Astrocyte of the spinal cord (primary cell): Measurements from ENCODE around the gene FAU.

Experiments used
- DNase-seq: peaks from one replicate; pipeline ENCODE4 v3.0.0; 2011; ENCODE audit warnings: low read depth, low spot score
- H3K4me3 ChIP-seq: 2 replicates; pipeline ENCODE4 v1.5.1; 2011; ENCODE audit warnings: low read depth, mild to moderate bottlenecking, low read length, moderate library complexity
- in situ Hi-C: cut with HindIII; loops from 2 replicates; pipeline ENCODE4 v1.10.0; 2017; ENCODE audit warnings: low sequenced_read_pairs
- TF ChIP-seq, protein P1 (sequence below): IDR thresholded peaks from 2 replicates; pipeline ENCODE4 v1.5.1; 2012; ENCODE audit warnings: low read depth, mild to moderate bottlenecking, low read length, inconsistent platforms

FAU gene

GRCh38 chr11:65127473-65128181, 5.7 kb upstream of the FAU start:
- in situ Hi-C loops: no loop called here
- TF ChIP-seq, protein P1, sequence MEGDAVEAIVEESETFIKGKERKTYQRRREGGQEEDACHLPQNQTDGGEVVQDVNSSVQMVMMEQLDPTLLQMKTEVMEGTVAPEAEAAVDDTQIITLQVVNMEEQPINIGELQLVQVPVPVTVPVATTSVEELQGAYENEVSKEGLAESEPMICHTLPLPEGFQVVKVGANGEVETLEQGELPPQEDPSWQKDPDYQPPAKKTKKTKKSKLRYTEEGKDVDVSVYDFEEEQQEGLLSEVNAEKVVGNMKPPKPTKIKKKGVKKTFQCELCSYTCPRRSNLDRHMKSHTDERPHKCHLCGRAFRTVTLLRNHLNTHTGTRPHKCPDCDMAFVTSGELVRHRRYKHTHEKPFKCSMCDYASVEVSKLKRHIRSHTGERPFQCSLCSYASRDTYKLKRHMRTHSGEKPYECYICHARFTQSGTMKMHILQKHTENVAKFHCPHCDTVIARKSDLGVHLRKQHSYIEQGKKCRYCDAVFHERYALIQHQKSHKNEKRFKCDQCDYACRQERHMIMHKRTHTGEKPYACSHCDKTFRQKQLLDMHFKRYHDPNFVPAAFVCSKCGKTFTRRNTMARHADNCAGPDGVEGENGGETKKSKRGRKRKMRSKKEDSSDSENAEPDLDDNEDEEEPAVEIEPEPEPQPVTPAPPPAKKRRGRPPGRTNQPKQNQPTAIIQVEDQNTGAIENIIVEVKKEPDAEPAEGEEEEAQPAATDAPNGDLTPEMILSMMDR: no peak

GRCh38 chr11:65126624-65127274, 4.8 kb upstream of the FAU start:
- no peak overlapping the region for H3K4me3 ChIP-seq
- DNase-seq: no peak
- in situ Hi-C loops: no loop called here
- TF ChIP-seq, protein P1: no peak

More at GRCh38 chr11:65127473-65128181, 5.7 kb upstream of the FAU start:
- no peak overlapping the region for H3K4me3 ChIP-seq
- DNase-seq: no peak

GRCh38 chr11:65125197-65126056, 3.5 kb upstream of the FAU start:
- in situ Hi-C loops: no loop called here
- no peak for DNase-seq
- H3K4me3 ChIP-seq: no peak overlapping the region
- TF ChIP-seq, protein P1: no peak

DNA sequence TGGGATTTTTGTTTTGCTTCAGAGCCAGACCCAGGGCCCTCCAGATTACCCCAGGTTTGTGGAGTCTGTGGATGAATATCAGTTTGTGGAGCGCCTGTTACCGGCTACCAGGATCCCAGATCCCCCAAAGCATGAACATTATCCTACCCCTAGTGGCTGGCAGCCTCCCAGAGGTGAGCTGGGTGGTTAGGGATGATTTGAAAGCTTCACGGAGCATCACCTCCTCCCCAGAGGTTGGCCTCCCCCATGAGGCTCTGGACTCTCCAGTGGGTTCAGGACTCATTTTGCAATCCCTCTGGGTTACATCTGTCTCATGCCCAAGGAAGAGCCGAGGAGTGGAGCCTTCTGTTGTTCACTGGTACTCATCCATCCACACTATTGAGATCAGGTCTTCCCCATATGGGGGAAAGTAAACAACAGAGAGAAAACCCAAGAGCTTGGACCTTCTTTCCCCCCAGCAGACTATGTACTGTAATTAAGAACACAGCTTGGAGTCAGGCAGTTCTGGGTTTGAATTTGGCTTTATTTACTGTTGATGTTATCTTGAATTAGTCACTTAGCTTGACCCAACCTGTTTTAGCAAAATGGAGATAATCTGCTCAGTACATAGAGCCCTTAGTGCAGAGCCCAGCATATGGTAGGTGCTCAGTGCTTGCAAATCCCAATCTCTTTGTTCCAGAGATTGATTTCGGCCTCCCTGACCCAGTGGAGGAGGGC, 2.7 kb upstream of the FAU start:
- in situ Hi-C loops: no loop called here
- no peak overlapping the region for H3K4me3 ChIP-seq
- TF ChIP-seq, protein P1: no peak

GRCh38 chr11:65121447-65121864, 478 bp downstream of the FAU start:
- no peak for DNase-seq
- H3K4me3 ChIP-seq: peak overlapping the region; percentile 99
- in situ Hi-C loops: no loop called here

More for the DNA sequence above, 2.7 kb upstream of the FAU start:
- no peak for DNase-seq

More at GRCh38 chr11:65121447-65121864, 478 bp downstream of the FAU start:
- TF ChIP-seq, protein P1: no peak
